Fibroblast of the aortic adventitia (primary cell): ENCODE data around the gene ALG8. TPM values are rescaled to one million over a fixed set of nuclear protein-coding genes. Genes with fewer than 3 reads are reported as not detected.
"Not testable (repeated sequence)": the region's sequence is repeated elsewhere in the genome, so short reads cannot be mapped to it uniquely, and the experiment has no call there.

Source experiments
- DNase-seq: peaks from one replicate; pipeline ENCODE4 v3.0.0-alpha.2; 2010; ENCODE audit warnings: low read depth
- H3K4me3 ChIP-seq: 2 replicates; pipeline ENCODE4 v1.5.1; 2011; ENCODE audit warnings: low read depth, mild to moderate bottlenecking, control low read depth, low read length, moderate library complexity
- CTCF ChIP-seq: IDR thresholded peaks from 2 replicates; pipeline ENCODE4 v1.5.1; 2011; ENCODE audit warnings: mild to moderate bottlenecking, low read length, control low read depth, inconsistent platforms; ENCODE audit not compliant: insufficient read depth
- total RNA-seq: library from RNA; depleted of rRNA; stranded (reverse); fragments of >200 nt; gene quantifications from 2 replicates; pipeline ENCODE4 v1.2.3, GENCODE V29; 2012; ENCODE audit warnings: low replicate concordance

The ALG8 gene
- total RNA-seq, 1 donor = 56.6 TPM

- TF ChIP-seq CTCF = no peak
- DNase-seq = peak; percentile 88
- H3K4me3 ChIP-seq = peak within 1 kb of the TSS; percentile 83
Observed at GRCh38 chr11:78079232-78080083, 60.0 kb downstream of the ALG8 start, which contains the start of gene NDUFC2. Gene NDUFC2, minus strand, starts transcription at chr11:78079862. Its CDS starts 118 bp downstream, at chr11:78079744.

- no peak for DNase-seq
- peak overlapping the region; percentile 83 for H3K4me3 ChIP-seq
- TF ChIP-seq CTCF = no peak
Observed at GRCh38 chr11:78078218-78079167, 60.9 kb downstream of the ALG8 start.

GRCh38 chr11:78077592-78077991 is 61.8 kb downstream of the ALG8 start:
- DNase-seq = not testable (repeated sequence)
- H3K4me3 ChIP-seq = peak overlapping the region; percentile 83

- TF ChIP-seq CTCF = no peak
- no peak for DNase-seq
- H3K4me3 ChIP-seq = peak overlapping the region; percentile 18
Observed at GRCh38 chr11:78076733-78077403, 62.6 kb downstream of the ALG8 start.

GRCh38 chr11:78074756-78075155 is 64.7 kb downstream of the ALG8 start:
- no peak overlapping the region for H3K4me3 ChIP-seq
- no peak for TF ChIP-seq CTCF
- DNase-seq = no peak

GRCh38 chr11:78072455-78072854 is 67.0 kb downstream of the ALG8 start:
- no peak overlapping the region for H3K4me3 ChIP-seq
- no peak for TF ChIP-seq CTCF
- no peak for DNase-seq
